Duodenal mucosa (tissue), 2 donors: ENCODE results near the gene TNFSF10.

ENCODE experiments used
- H3K27ac ChIP-seq: one replicate; pipeline ENCODE4 v1.7.0; 2013; ENCODE audit warnings: low read depth, low read length
- H3K27me3 ChIP-seq, 2 donors: one replicate each; pipeline ENCODE4 v1.7.0; 2013; ENCODE audit warnings: low read length in 2 of 2, control low read depth in 1 of 2; ENCODE audit not compliant: insufficient read depth in 2 of 2, control insufficient read depth in 1 of 2
- H3K36me3 ChIP-seq, 2 donors: one replicate each; pipeline ENCODE4 v1.7.0; 2013; ENCODE audit warnings: low read length in 2 of 2, control low read depth in 1 of 2; ENCODE audit not compliant: insufficient read depth in 2 of 2, control insufficient read depth in 1 of 2
- H3K4me1 ChIP-seq, 2 donors: one replicate each; pipeline ENCODE4 v1.7.0; 2013; ENCODE audit warnings: low read length in 2 of 2, control low read depth in 1 of 2; ENCODE audit not compliant: insufficient read depth in 2 of 2, control insufficient read depth in 1 of 2
- H3K4me3 ChIP-seq, 2 donors: one replicate each; pipeline ENCODE4 v1.7.0; 2013; ENCODE audit warnings: low read length in 2 of 2, low read depth in 1 of 2
- H3K9ac ChIP-seq, 2 donors: one replicate each; pipeline ENCODE4 v1.7.0; 2013; ENCODE audit warnings: low read length in 2 of 2, low read depth in 1 of 2
- H3K9me3 ChIP-seq, 2 donors: one replicate each; pipeline ENCODE4 v1.7.0; 2013; ENCODE audit warnings: low read length in 2 of 2, control low read depth in 1 of 2; ENCODE audit not compliant: control insufficient read depth in 1 of 2

The TNFSF10 gene

GRCh38 chr3:172518929-172519640, 4.1 kb downstream of the TNFSF10 start:
- peaks cover 5 to 23% of the 10 kb centered on the region in 2 donors for H3K36me3 ChIP-seq
- peak overlapping the region; percentile 37 to 98 for H3K4me3 ChIP-seq
- no peaks in the 10 kb centered on the region for H3K9me3 ChIP-seq
- H3K27me3 ChIP-seq, result no peaks in the 10 kb centered on the region
- peaks cover 57 to 62% of the 10 kb centered on the region in 2 donors for H3K4me1 ChIP-seq
- H3K27ac ChIP-seq, result no peak overlapping the region
- no peak overlapping the region for H3K9ac ChIP-seq

- no peak overlapping the region for H3K27ac ChIP-seq
- peak overlapping the region; percentile 42 for H3K4me3 ChIP-seq
- H3K9ac ChIP-seq, result no peak overlapping the region
- peaks cover 5 to 33% of the 10 kb centered on the region in 2 donors for H3K36me3 ChIP-seq
- H3K27me3 ChIP-seq, result no peaks in the 10 kb centered on the region
- peaks cover 56 to 66% of the 10 kb centered on the region in 2 donors for H3K4me1 ChIP-seq
- no peaks in the 10 kb centered on the region for H3K9me3 ChIP-seq
Observed at GRCh38 chr3:172517859-172518466, 5.3 kb downstream of the TNFSF10 start.

- Histone ChIP-seq H3K27ac (peak overlapping the region; percentile 22), H3K4me1 (peaks cover 57 to 73% of the 10 kb centered on the region in 2 donors), H3K4me3 (peak overlapping the region; percentile 33 to 50), H3K9ac (peak overlapping the region; percentile 4 to 33), H3K36me3 (peaks cover 16 to 47% of the 10 kb centered on the region in 2 donors), H3K9me3 (no peaks in the 10 kb centered on the region), H3K27me3 (no peaks in the 10 kb centered on the region)
Observed at GRCh38 chr3:172516318-172517214, 6.7 kb downstream of the TNFSF10 start.

GRCh38 chr3:172515130-172515918, 7.9 kb downstream of the TNFSF10 start:
- peak overlapping the region; percentile 11 for H3K27ac ChIP-seq
- H3K27me3 ChIP-seq, result no peaks in the 10 kb centered on the region
- H3K9me3 ChIP-seq, result no peaks in the 10 kb centered on the region
- H3K36me3 ChIP-seq, result peaks cover 23 to 56% of the 10 kb centered on the region in 2 donors
- no peak overlapping the region for H3K9ac ChIP-seq
- H3K4me3 ChIP-seq, result peak overlapping the region; percentile 6 to 18
- H3K4me1 ChIP-seq, result peaks cover 54 to 69% of the 10 kb centered on the region in 2 donors

- H3K9ac ChIP-seq, result no peak overlapping the region
Observed at GRCh38 chr3:172514678-172515077, 8.6 kb downstream of the TNFSF10 start.

GRCh38 chr3:172513488-172513887, 9.7 kb downstream of the TNFSF10 start:
- no peak overlapping the region for H3K27ac ChIP-seq
- H3K36me3 ChIP-seq, result peaks cover 31 to 67% of the 10 kb centered on the region in 2 donors
- H3K9me3 ChIP-seq, result no peaks in the 10 kb centered on the region
- no peaks in the 10 kb centered on the region for H3K27me3 ChIP-seq
- no peak overlapping the region for H3K9ac ChIP-seq
- peaks cover 40 to 52% of the 10 kb centered on the region in 2 donors for H3K4me1 ChIP-seq
- H3K4me3 ChIP-seq, result no peak overlapping the region

More at GRCh38 chr3:172514678-172515077, 8.6 kb downstream of the TNFSF10 start:
- H3K4me1 ChIP-seq, result peaks cover 49 to 62% of the 10 kb centered on the region in 2 donors
- no peaks in the 10 kb centered on the region for H3K27me3 ChIP-seq
- no peak overlapping the region for H3K27ac ChIP-seq
- no peak overlapping the region for H3K4me3 ChIP-seq
- H3K9me3 ChIP-seq, result no peaks in the 10 kb centered on the region
- peaks cover 23 to 60% of the 10 kb centered on the region in 2 donors for H3K36me3 ChIP-seq

- Histone ChIP-seq H3K36me3 (peaks cover 39 to 74% of the 10 kb centered on the region in 2 donors), H3K27ac (no peak overlapping the region), H3K9me3 (no peaks in the 10 kb centered on the region), H3K27me3 (no peaks in the 10 kb centered on the region), H3K4me3 (no peak overlapping the region), H3K4me1 (peaks cover 26 to 38% of the 10 kb centered on the region in 2 donors), H3K9ac (no peak overlapping the region)
Observed at GRCh38 chr3:172511783-172512762, 11.2 kb downstream of the TNFSF10 start.

GRCh38 chr3:172506094-172506493, 17.1 kb downstream of the TNFSF10 start:
- Histone ChIP-seq H3K27ac (no peak overlapping the region), H3K9ac (no peak overlapping the region), H3K4me1 (no peaks in the 10 kb centered on the region), H3K4me3 (no peak overlapping the region), H3K9me3 (no peaks in the 10 kb centered on the region), H3K36me3 (peaks cover 36 to 52% of the 10 kb centered on the region in 2 donors), H3K27me3 (no peaks in the 10 kb centered on the region)

GRCh38 chr3:172501540-172501939, 21.7 kb downstream of the TNFSF10 start:
- Histone ChIP-seq H3K9ac (no peak overlapping the region), H3K36me3 (peaks cover 11 to 13% of the 10 kb centered on the region in 2 donors), H3K9me3 (no peaks in the 10 kb centered on the region), H3K4me1 (no peaks in the 10 kb centered on the region), H3K4me3 (no peak overlapping the region), H3K27ac (no peak overlapping the region), H3K27me3 (no peaks in the 10 kb centered on the region)
